SK-N-SH (cell line): ENCODE measurements around the gene CIBAR2. TPM values are rescaled to one million over a fixed set of nuclear protein-coding genes. Genes with fewer than 3 reads are reported as not detected.

Experiments used
- CTCF ChIA-PET: fragments of 300-600, 350-600 bp; formaldehyde crosslinking; extraction: SDS; loops from one replicate; lab custom pipeline; 2021; lab: Yijun Ruan, JAX
- POLR2A ChIA-PET: fragments of 350-600 bp; sonication (Branson Sonifier 250); formaldehyde crosslinking; extraction: SDS; loops from one replicate; lab custom pipeline; 2020; ENCODE audit warnings: antibody characterized with exemption, inconsistent platforms; lab: Yijun Ruan, JAX
- DNase-seq: peaks from one replicate; pipeline ENCODE4 v3.0.0; 2012
- H2AFZ ChIP-seq: fragments of 200-600 bp; sonication (generic); 2 replicates; pipeline ENCODE4 v1.8.1; 2016; ENCODE audit warnings: antibody characterized with exemption, mild to moderate bottlenecking, low read depth
- H3F3A ChIP-seq: fragments of 200-600 bp; sonication (generic); replicated peaks from 2 replicates; pipeline ENCODE3; 2016; ENCODE audit warnings: antibody characterized with exemption, mild to moderate bottlenecking; ENCODE audit not compliant: insufficient read depth
- H3K27ac ChIP-seq, 2 experiments: fragments of 200-500 bp in 1 of 2; fragments of 200-600 bp in 1 of 2; sonication (Bioruptor generic) in 1 of 2; sonication (generic), shearing (Covaris generic) in 1 of 2; 2 replicates each; pipeline versions ENCODE4 v1.5.1 to v1.6.1; 2014 to 2016; ENCODE audit warnings: low read depth in 2 of 2, inconsistent platforms in 1 of 2, low read length in 1 of 2, mild to moderate bottlenecking in 1 of 2, mixed read lengths in 1 of 2
- H3K27me3 ChIP-seq: fragments of 200-600 bp; sonication (generic), shearing (Covaris generic); 2 replicates; pipeline ENCODE4 v1.6.1; 2016; ENCODE audit warnings: mixed run types; ENCODE audit not compliant: insufficient read depth
- H3K36me3 ChIP-seq, 2 experiments: fragments of 200-500 bp in 1 of 2; fragments of 200-600 bp in 1 of 2; sonication (Bioruptor generic) in 1 of 2; sonication (generic) in 1 of 2; replicated peaks in 1 of 2; 2 replicates each; pipeline versions ENCODE3 to v1.5.1; 2014 to 2016; ENCODE audit warnings: low read length in 1 of 2, mild to moderate bottlenecking in 1 of 2; ENCODE audit not compliant: insufficient read depth in 2 of 2, control insufficient read depth in 1 of 2
- H3K4me1 ChIP-seq, 2 experiments: fragments of 200-500 bp in 1 of 2; fragments of 200-600 bp in 1 of 2; sonication (Bioruptor generic) in 1 of 2; sonication (generic), shearing (Covaris generic) in 1 of 2; 2 replicates each; pipeline versions ENCODE4 v1.5.1 to v1.6.1; 2014 to 2016; ENCODE audit warnings: low read depth in 1 of 2, low read length in 1 of 2, mixed run types in 1 of 2; ENCODE audit not compliant: insufficient read depth in 2 of 2, control insufficient read depth in 1 of 2
- H3K4me2 ChIP-seq: fragments of 200-600 bp; sonication (generic), shearing (Covaris generic); 2 replicates; pipeline ENCODE4 v1.6.1; 2017; ENCODE audit warnings: mixed run types
- H3K4me3 ChIP-seq, 2 experiments: fragments of 200-500 bp in 1 of 2; fragments of 200-600 bp in 1 of 2; sonication (Bioruptor generic) in 1 of 2; sonication (generic), shearing (Covaris generic) in 1 of 2; 2 replicates each; pipeline versions ENCODE4 v1.5.1 to v1.8.1; 2014 to 2016; ENCODE audit warnings: low read depth in 2 of 2, inconsistent platforms in 1 of 2, low read length in 1 of 2, mild to moderate bottlenecking in 1 of 2, mixed read lengths in 1 of 2, moderate library complexity in 1 of 2
- H3K79me2 ChIP-seq: fragments of 200-600 bp; sonication (generic); 2 replicates; pipeline ENCODE4 v1.8.1; 2017; ENCODE audit warnings: mild to moderate bottlenecking; ENCODE audit not compliant: insufficient read depth
- H3K9ac ChIP-seq: fragments of 200-600 bp; sonication (generic); 2 replicates; pipeline ENCODE4 v1.6.1; 2017; ENCODE audit warnings: mixed run types
- H3K9me2 ChIP-seq: fragments of 200-600 bp; sonication (generic); 2 replicates; pipeline ENCODE4 v1.6.1; 2017; ENCODE audit warnings: mixed run types
- H3K9me3 ChIP-seq: fragments of 200-600 bp; sonication (generic); 2 replicates; pipeline ENCODE4 v1.6.1; 2017; ENCODE audit warnings: mixed run types, mild to moderate bottlenecking, moderate library complexity
- H4K20me1 ChIP-seq: fragments of 200-600 bp; sonication (generic); 2 replicates; pipeline ENCODE4 v1.6.1; 2017; ENCODE audit warnings: mild to moderate bottlenecking, mixed run types; ENCODE audit not compliant: insufficient read depth
- CTCF ChIP-seq: fragments of 200-600 bp; sonication (generic); IDR thresholded peaks from 2 replicates; pipeline ENCODE4 v1.6.1; 2017; ENCODE audit warnings: antibody characterized with exemption, mild to moderate bottlenecking, moderate library complexity
- ELF1 ChIP-seq: IDR thresholded peaks from 2 replicates; pipeline ENCODE4 v1.4.0; 2012
- FOSL2 ChIP-seq: IDR thresholded peaks from 2 replicates; pipeline ENCODE4 v1.4.0; 2012; ENCODE audit warnings: low read depth, mild to moderate bottlenecking, moderate library complexity, borderline replicate concordance
- FOXJ3 ChIP-seq: sonication (generic); formaldehyde crosslinking; IDR thresholded peaks from 2 replicates; pipeline ENCODE4 v1.5.1; 2020; ENCODE audit warnings: mild to moderate bottlenecking, missing genetic modification reagents
- GATA2 ChIP-seq: sonication (generic); formaldehyde crosslinking; IDR thresholded peaks from 2 replicates; pipeline ENCODE4 v1.5.0; 2020; ENCODE audit warnings: mild to moderate bottlenecking, missing genetic modification reagents
- JUND ChIP-seq: IDR thresholded peaks from 2 replicates; pipeline ENCODE4 v1.4.0; 2012
- MAX ChIP-seq: IDR thresholded peaks from 2 replicates; pipeline ENCODE4 v1.4.0; 2012; ENCODE audit warnings: low read depth
- MXI1 ChIP-seq: IDR thresholded peaks from 2 replicates; pipeline ENCODE4 v1.6.1; 2012; ENCODE audit warnings: mild to moderate bottlenecking, low read depth, low read length, improper control_type of control experiment
- NRF1 ChIP-seq: IDR thresholded peaks from 2 replicates; pipeline ENCODE4 v1.6.1; 2012; ENCODE audit warnings: low read depth, mild to moderate bottlenecking, low read length
- RAD21 ChIP-seq: IDR thresholded peaks from 2 replicates; pipeline ENCODE4 v1.6.1; 2012; ENCODE audit warnings: mild to moderate bottlenecking, low read length
- RCOR1 ChIP-seq: fragments of 150-350 bp; IDR thresholded peaks from 2 replicates; pipeline ENCODE4 v1.6.1; 2017; ENCODE audit warnings: antibody characterized with exemption, low read length
- REST ChIP-seq: IDR thresholded peaks from 2 replicates; pipeline ENCODE4 v1.6.1; 2012; ENCODE audit warnings: mild to moderate bottlenecking, low read depth, low read length, moderate library complexity
- RFX5 ChIP-seq: IDR thresholded peaks from 2 replicates; pipeline ENCODE4 v1.6.1; 2012; ENCODE audit warnings: mild to moderate bottlenecking, improper control_type of control experiment, low read length
- SMC3 ChIP-seq: IDR thresholded peaks from 2 replicates; pipeline ENCODE4 v1.6.1; 2012; ENCODE audit warnings: low read depth, low read length, improper control_type of control experiment
- TAF1 ChIP-seq: IDR thresholded peaks from 2 replicates; pipeline ENCODE4 v1.6.1; 2012; ENCODE audit warnings: low read depth, mild to moderate bottlenecking, low read length, moderate library complexity, borderline replicate concordance
- TCF12 ChIP-seq: IDR thresholded peaks from 2 replicates; pipeline ENCODE4 v1.4.0; 2012
- USF2 ChIP-seq: fragments of 150-350 bp; IDR thresholded peaks from 2 replicates; pipeline ENCODE4 v1.6.1; 2017; ENCODE audit warnings: antibody characterized with exemption, low read length, low read depth, borderline replicate concordance
- ZBTB33 ChIP-seq: IDR thresholded peaks from 2 replicates; pipeline ENCODE4 v1.4.0; 2012; ENCODE audit warnings: low read depth, borderline replicate concordance
- WGBS: methylation state at CpG from one replicate; pipeline ENCODE4 v1.1.6; 2017; ENCODE audit warnings: low lambda C conversion rate; 5-methylcytosine and 5-hydroxymethylcytosine counted together
- polyA plus RNA-seq, 3 experiments: library from polyadenylated mRNA; depleted of rRNA; stranded (reverse); fragments of >200 nt; gene quantifications; 2 replicates each; pipeline ENCODE4 v1.2.3, GENCODE V29; 2012

The CIBAR2 gene
- polyA plus RNA-seq, 1 of the 3 experiments (the other 2 are of a cell fraction) = 0.15 TPM

- no peak for TF ChIP-seq CTCF
- no peak for TF ChIP-seq REST
- TF ChIP-seq RAD21 = no peak
- no peak for TF ChIP-seq TCF12
- TF ChIP-seq MAX = no peak
- no peak for TF ChIP-seq JUND
- TF ChIP-seq SMC3 = no peak
Observed at GRCh38 chr16:85153046-85153445, 40.8 kb upstream of the CIBAR2 start (continued).

- Histone ChIP-seq H2AFZ (no peak overlapping the region), H3K4me1 (peaks cover 6 to 54% of the 10 kb centered on the region in 2 experiments), H4K20me1 (no peaks in the 10 kb centered on the region), H3K27ac (peak overlapping the region; percentile 57 to 89; a peak in 3 of 4 replicates), H3K79me2 (no peaks in the 10 kb centered on the region), H3K27me3 (no peaks in the 10 kb centered on the region), H3K9me3 (no peaks in the 10 kb centered on the region), H3F3A (peaks cover 5% of the 10 kb centered on the region), H3K36me3 (no peaks in the 10 kb centered on the region), H3K4me2 (no peak overlapping the region; the same call in 1 of the 2 replicates), H3K4me3 (no peak overlapping the region), H3K9me2 (no peaks in the 10 kb centered on the region), H3K9ac (no peak overlapping the region)
- ChIA-PET POLR2A (interaction anchor here (1.0 kb wide), 1 partner anchor 15 kb away, joined by 3 read pairs; no protein-coding TSS in a partner anchor), CTCF (interaction anchor here (0.9 to 2.8 kb wide), 8 partner anchors 9 to 195 kb away, joined by 3 to 16 read pairs (median 6); no protein-coding TSS in a partner anchor)
- 94% methylated on average over 7 of the region's 14 CpGs for WGBS
- DNase-seq = no peak
- TF ChIP-seq MXI1 (no peak), FOXJ3 (no peak), MAX (no peak), RAD21 (no peak), FOSL2 (no peak), NRF1 (no peak), USF2 (no peak), JUND (no peak), RCOR1 (no peak), TAF1 (no peak), RFX5 (no peak), TCF12 (no peak), ZBTB33 (no peak), ELF1 (no peak), GATA2 (CRISPR knock-in tag) (no peak), SMC3 (no peak)
Observed at GRCh38 chr16:85152414-85153030, 40.2 kb upstream of the CIBAR2 start.
